SK-N-SH (cell line): Measurements from ENCODE around the gene SNAP23. TPM values are rescaled to one million over a fixed set of nuclear protein-coding genes. Genes with fewer than 3 reads are reported as not detected.

ENCODE experiments used
- CTCF ChIA-PET: fragments of 300-600, 350-600 bp; formaldehyde crosslinking; extraction: SDS; loops from one replicate; lab custom pipeline; 2021; lab: Yijun Ruan, JAX
- POLR2A ChIA-PET: fragments of 350-600 bp; sonication (Branson Sonifier 250); formaldehyde crosslinking; extraction: SDS; loops from one replicate; lab custom pipeline; 2020; ENCODE audit warnings: antibody characterized with exemption, inconsistent platforms; lab: Yijun Ruan, JAX
- DNase-seq: peaks from one replicate; pipeline ENCODE4 v3.0.0; 2012
- H2AFZ ChIP-seq: fragments of 200-600 bp; sonication (generic); 2 replicates; pipeline ENCODE4 v1.8.1; 2016; ENCODE audit warnings: antibody characterized with exemption, mild to moderate bottlenecking, low read depth
- H3F3A ChIP-seq: fragments of 200-600 bp; sonication (generic); replicated peaks from 2 replicates; pipeline ENCODE3; 2016; ENCODE audit warnings: antibody characterized with exemption, mild to moderate bottlenecking; ENCODE audit not compliant: insufficient read depth
- H3K27ac ChIP-seq, 2 experiments: fragments of 200-500 bp in 1 of 2; fragments of 200-600 bp in 1 of 2; sonication (Bioruptor generic) in 1 of 2; sonication (generic), shearing (Covaris generic) in 1 of 2; 2 replicates each; pipeline versions ENCODE4 v1.5.1 to v1.6.1; 2014 to 2016; ENCODE audit warnings: low read depth in 2 of 2, inconsistent platforms in 1 of 2, low read length in 1 of 2, mild to moderate bottlenecking in 1 of 2, mixed read lengths in 1 of 2
- H3K27me3 ChIP-seq: fragments of 200-600 bp; sonication (generic), shearing (Covaris generic); 2 replicates; pipeline ENCODE4 v1.6.1; 2016; ENCODE audit warnings: mixed run types; ENCODE audit not compliant: insufficient read depth
- H3K36me3 ChIP-seq, 2 experiments: fragments of 200-500 bp in 1 of 2; fragments of 200-600 bp in 1 of 2; sonication (Bioruptor generic) in 1 of 2; sonication (generic) in 1 of 2; replicated peaks in 1 of 2; 2 replicates each; pipeline versions ENCODE3 to v1.5.1; 2014 to 2016; ENCODE audit warnings: low read length in 1 of 2, mild to moderate bottlenecking in 1 of 2; ENCODE audit not compliant: insufficient read depth in 2 of 2, control insufficient read depth in 1 of 2
- H3K4me1 ChIP-seq, 2 experiments: fragments of 200-500 bp in 1 of 2; fragments of 200-600 bp in 1 of 2; sonication (Bioruptor generic) in 1 of 2; sonication (generic), shearing (Covaris generic) in 1 of 2; 2 replicates each; pipeline versions ENCODE4 v1.5.1 to v1.6.1; 2014 to 2016; ENCODE audit warnings: low read depth in 1 of 2, low read length in 1 of 2, mixed run types in 1 of 2; ENCODE audit not compliant: insufficient read depth in 2 of 2, control insufficient read depth in 1 of 2
- H3K4me2 ChIP-seq: fragments of 200-600 bp; sonication (generic), shearing (Covaris generic); 2 replicates; pipeline ENCODE4 v1.6.1; 2017; ENCODE audit warnings: mixed run types
- H3K4me3 ChIP-seq, 2 experiments: fragments of 200-500 bp in 1 of 2; fragments of 200-600 bp in 1 of 2; sonication (Bioruptor generic) in 1 of 2; sonication (generic), shearing (Covaris generic) in 1 of 2; 2 replicates each; pipeline versions ENCODE4 v1.5.1 to v1.8.1; 2014 to 2016; ENCODE audit warnings: low read depth in 2 of 2, inconsistent platforms in 1 of 2, low read length in 1 of 2, mild to moderate bottlenecking in 1 of 2, mixed read lengths in 1 of 2, moderate library complexity in 1 of 2
- H3K79me2 ChIP-seq: fragments of 200-600 bp; sonication (generic); 2 replicates; pipeline ENCODE4 v1.8.1; 2017; ENCODE audit warnings: mild to moderate bottlenecking; ENCODE audit not compliant: insufficient read depth
- H3K9ac ChIP-seq: fragments of 200-600 bp; sonication (generic); 2 replicates; pipeline ENCODE4 v1.6.1; 2017; ENCODE audit warnings: mixed run types
- H3K9me2 ChIP-seq: fragments of 200-600 bp; sonication (generic); 2 replicates; pipeline ENCODE4 v1.6.1; 2017; ENCODE audit warnings: mixed run types
- H3K9me3 ChIP-seq: fragments of 200-600 bp; sonication (generic); 2 replicates; pipeline ENCODE4 v1.6.1; 2017; ENCODE audit warnings: mixed run types, mild to moderate bottlenecking, moderate library complexity
- H4K20me1 ChIP-seq: fragments of 200-600 bp; sonication (generic); 2 replicates; pipeline ENCODE4 v1.6.1; 2017; ENCODE audit warnings: mild to moderate bottlenecking, mixed run types; ENCODE audit not compliant: insufficient read depth
- CHD2 ChIP-seq: fragments of 150-350 bp; IDR thresholded peaks from 2 replicates; pipeline ENCODE4 v1.6.1; 2018; ENCODE audit warnings: low read length; ENCODE audit not compliant: partially characterized antibody
- CTCF ChIP-seq: fragments of 200-600 bp; sonication (generic); IDR thresholded peaks from 2 replicates; pipeline ENCODE4 v1.6.1; 2017; ENCODE audit warnings: antibody characterized with exemption, mild to moderate bottlenecking, moderate library complexity
- EP300 ChIP-seq, 2 experiments: IDR thresholded peaks; 2 replicates each; pipeline versions ENCODE4 v1.4.0 to v1.6.1; 2012; ENCODE audit warnings: borderline replicate concordance in 1 of 2, low read depth in 1 of 2, low read length in 1 of 2
- FOSL2 ChIP-seq: IDR thresholded peaks from 2 replicates; pipeline ENCODE4 v1.4.0; 2012; ENCODE audit warnings: low read depth, mild to moderate bottlenecking, moderate library complexity, borderline replicate concordance
- FOXM1 ChIP-seq: IDR thresholded peaks from 2 replicates; pipeline ENCODE4 v1.4.0; 2012; ENCODE audit warnings: low read depth, mild to moderate bottlenecking
- GATA2 ChIP-seq: sonication (generic); formaldehyde crosslinking; IDR thresholded peaks from 2 replicates; pipeline ENCODE4 v1.5.0; 2020; ENCODE audit warnings: mild to moderate bottlenecking, missing genetic modification reagents
- IRF3 ChIP-seq: fragments of 150-350 bp; IDR thresholded peaks from 2 replicates; pipeline ENCODE4 v1.6.1; 2016; ENCODE audit warnings: mild to moderate bottlenecking, low read depth, low read length
- NFIC ChIP-seq: IDR thresholded peaks from 2 replicates; pipeline ENCODE4 v1.4.0; 2012; ENCODE audit warnings: borderline replicate concordance
- POLR2AphosphoS5 ChIP-seq: IDR thresholded peaks from 2 replicates; pipeline ENCODE4 v1.6.1; 2012; ENCODE audit warnings: low read depth, low read length
- RAD21 ChIP-seq: IDR thresholded peaks from 2 replicates; pipeline ENCODE4 v1.6.1; 2012; ENCODE audit warnings: mild to moderate bottlenecking, low read length
- RFX5 ChIP-seq: IDR thresholded peaks from 2 replicates; pipeline ENCODE4 v1.6.1; 2012; ENCODE audit warnings: mild to moderate bottlenecking, improper control_type of control experiment, low read length
- SMC3 ChIP-seq: IDR thresholded peaks from 2 replicates; pipeline ENCODE4 v1.6.1; 2012; ENCODE audit warnings: low read depth, low read length, improper control_type of control experiment
- TEAD4 ChIP-seq: IDR thresholded peaks from 2 replicates; pipeline ENCODE4 v1.4.0; 2012; ENCODE audit warnings: mild to moderate bottlenecking, borderline replicate concordance; ENCODE audit not compliant: insufficient read depth
- WGBS: methylation state at CpG from one replicate; pipeline ENCODE4 v1.1.6; 2017; ENCODE audit warnings: low lambda C conversion rate; 5-methylcytosine and 5-hydroxymethylcytosine counted together
- polyA plus RNA-seq, 3 experiments: library from polyadenylated mRNA; depleted of rRNA; stranded (reverse); fragments of >200 nt; gene quantifications; 2 replicates each; pipeline ENCODE4 v1.2.3, GENCODE V29; 2012

Gene SNAP23
- polyA plus RNA-seq, 1 of the 3 experiments (the other 2 are of a cell fraction): 39.2 TPM

- Histone ChIP-seq H3K4me3 (no peak overlapping the region), H3K27ac (peak overlapping the region in 1 of 2 experiments; percentile 81; a peak in 1 of 4 replicates), H3K4me2 (0 out of 2 replicates have a peak overlapping the region, but pooled peaks have one; percentile 44), H4K20me1 (peaks cover 8% of the 10 kb centered on the region; the same call in 1 of the 2 replicates), H3K4me1 (peaks cover 8 to 23% of the 10 kb centered on the region in 2 experiments), H3K27me3 (no peaks in the 10 kb centered on the region), H3K9ac (no peak overlapping the region)
- no peak for DNase-seq
- WGBS: 97% methylated on average over 2 of the region's 6 CpGs
- POLR2A ChIA-PET: no interaction called here
- TF ChIP-seq GATA2 (CRISPR knock-in tag) (no peak), FOSL2 (no peak), NFIC (no peak), POLR2AphosphoS5 (no peak), SMC3 (no peak), RAD21 (no peak), CHD2 (no peak), RFX5 (no peak), IRF3 (no peak), TEAD4 (no peak), FOXM1 (no peak), EP300 (IDR thresholded peaks at IDR 0.05; ENCODE audit: borderline replicate concordance in 1 of 2, low read depth in 1 of 2, low read length in 1 of 2) (no peak), CTCF (no peak)
- TF ChIP-seq, all 33 proteins: peak for 0
- Histone ChIP-seq H3K9me2 (no peaks in the 10 kb centered on the region), H3K79me2 (peaks cover 79% of the 10 kb centered on the region), H3F3A (peaks cover 47% of the 10 kb centered on the region), H3K9me3 (no peaks in the 10 kb centered on the region), H2AFZ (no peak overlapping the region), H3K36me3 (peaks cover 0 to 17% of the 10 kb centered on the region in 2 experiments)
- CTCF ChIA-PET: interaction anchor here (1.0 to 1.9 kb wide), 2 partner anchors 16 to 361 kb away, joined by 3 to 7 read pairs; no protein-coding TSS in a partner anchor
These were observed 3.0 kb downstream of the SNAP23 start for GRCh38 chr15:42498212-42499068.
